ENCODE measurements around the gene IFT43.

IFT43 gene

GRCh38 chr14:76096257-76096656 lies 110.7 kb downstream of the IFT43 start:
- TF ChIP-seq SIN3A (IDR thresholded peaks at IDR 0.05; ENCODE audit: borderline replicate concordance, insufficient read depth, low read length) (no peak), POLR2AphosphoS5 (IDR thresholded peaks at IDR 0.05; ENCODE audit: low read depth, low read length) (no peak), FOXP2 (optimal IDR thresholded peaks at IDR 0.05; ENCODE audit: borderline replicate concordance, extremely low read depth, extremely low read length, insufficient read depth) (no peak), TAF1 (IDR thresholded peaks at IDR 0.05; ENCODE audit: borderline replicate concordance, insufficient read depth, low read length) (no peak)
- TF ChIP-seq, protein P1, sequence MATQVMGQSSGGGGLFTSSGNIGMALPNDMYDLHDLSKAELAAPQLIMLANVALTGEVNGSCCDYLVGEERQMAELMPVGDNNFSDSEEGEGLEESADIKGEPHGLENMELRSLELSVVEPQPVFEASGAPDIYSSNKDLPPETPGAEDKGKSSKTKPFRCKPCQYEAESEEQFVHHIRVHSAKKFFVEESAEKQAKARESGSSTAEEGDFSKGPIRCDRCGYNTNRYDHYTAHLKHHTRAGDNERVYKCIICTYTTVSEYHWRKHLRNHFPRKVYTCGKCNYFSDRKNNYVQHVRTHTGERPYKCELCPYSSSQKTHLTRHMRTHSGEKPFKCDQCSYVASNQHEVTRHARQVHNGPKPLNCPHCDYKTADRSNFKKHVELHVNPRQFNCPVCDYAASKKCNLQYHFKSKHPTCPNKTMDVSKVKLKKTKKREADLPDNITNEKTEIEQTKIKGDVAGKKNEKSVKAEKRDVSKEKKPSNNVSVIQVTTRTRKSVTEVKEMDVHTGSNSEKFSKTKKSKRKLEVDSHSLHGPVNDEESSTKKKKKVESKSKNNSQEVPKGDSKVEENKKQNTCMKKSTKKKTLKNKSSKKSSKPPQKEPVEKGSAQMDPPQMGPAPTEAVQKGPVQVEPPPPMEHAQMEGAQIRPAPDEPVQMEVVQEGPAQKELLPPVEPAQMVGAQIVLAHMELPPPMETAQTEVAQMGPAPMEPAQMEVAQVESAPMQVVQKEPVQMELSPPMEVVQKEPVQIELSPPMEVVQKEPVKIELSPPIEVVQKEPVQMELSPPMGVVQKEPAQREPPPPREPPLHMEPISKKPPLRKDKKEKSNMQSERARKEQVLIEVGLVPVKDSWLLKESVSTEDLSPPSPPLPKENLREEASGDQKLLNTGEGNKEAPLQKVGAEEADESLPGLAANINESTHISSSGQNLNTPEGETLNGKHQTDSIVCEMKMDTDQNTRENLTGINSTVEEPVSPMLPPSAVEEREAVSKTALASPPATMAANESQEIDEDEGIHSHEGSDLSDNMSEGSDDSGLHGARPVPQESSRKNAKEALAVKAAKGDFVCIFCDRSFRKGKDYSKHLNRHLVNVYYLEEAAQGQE (IDR thresholded peaks at IDR 0.05; ENCODE audit: insufficient read depth in 1 of 2, low read depth in 2 of 2, low read length in 2 of 2) = no peak

GRCh38 chr14:76097547-76097946 lies 112.0 kb downstream of the IFT43 start:
- TF ChIP-seq TAF1 (IDR thresholded peaks at IDR 0.05; ENCODE audit: borderline replicate concordance, insufficient read depth, low read length) = no peak
- TF ChIP-seq FOXP2 (optimal IDR thresholded peaks at IDR 0.05; ENCODE audit: borderline replicate concordance, extremely low read depth, extremely low read length, insufficient read depth) = no peak
- no peak for TF ChIP-seq SIN3A (IDR thresholded peaks at IDR 0.05; ENCODE audit: borderline replicate concordance, insufficient read depth, low read length)
- TF ChIP-seq, protein P1 (IDR thresholded peaks at IDR 0.05; ENCODE audit: insufficient read depth in 1 of 2, low read depth in 2 of 2, low read length in 2 of 2) = no peak
- TF ChIP-seq POLR2AphosphoS5 (IDR thresholded peaks at IDR 0.05; ENCODE audit: low read depth, low read length) = no peak

GRCh38 chr14:76098047-76098446 lies 112.5 kb downstream of the IFT43 start:
- TF ChIP-seq FOXP2 (optimal IDR thresholded peaks at IDR 0.05; ENCODE audit: borderline replicate concordance, extremely low read depth, extremely low read length, insufficient read depth) (no peak), TAF1 (IDR thresholded peaks at IDR 0.05; ENCODE audit: borderline replicate concordance, insufficient read depth, low read length) (no peak), POLR2AphosphoS5 (IDR thresholded peaks at IDR 0.05; ENCODE audit: low read depth, low read length) (no peak), SIN3A (IDR thresholded peaks at IDR 0.05; ENCODE audit: borderline replicate concordance, insufficient read depth, low read length) (no peak)
- TF ChIP-seq, protein P1 (IDR thresholded peaks at IDR 0.05; ENCODE audit: insufficient read depth in 1 of 2, low read depth in 2 of 2, low read length in 2 of 2) = no peak

DNA sequence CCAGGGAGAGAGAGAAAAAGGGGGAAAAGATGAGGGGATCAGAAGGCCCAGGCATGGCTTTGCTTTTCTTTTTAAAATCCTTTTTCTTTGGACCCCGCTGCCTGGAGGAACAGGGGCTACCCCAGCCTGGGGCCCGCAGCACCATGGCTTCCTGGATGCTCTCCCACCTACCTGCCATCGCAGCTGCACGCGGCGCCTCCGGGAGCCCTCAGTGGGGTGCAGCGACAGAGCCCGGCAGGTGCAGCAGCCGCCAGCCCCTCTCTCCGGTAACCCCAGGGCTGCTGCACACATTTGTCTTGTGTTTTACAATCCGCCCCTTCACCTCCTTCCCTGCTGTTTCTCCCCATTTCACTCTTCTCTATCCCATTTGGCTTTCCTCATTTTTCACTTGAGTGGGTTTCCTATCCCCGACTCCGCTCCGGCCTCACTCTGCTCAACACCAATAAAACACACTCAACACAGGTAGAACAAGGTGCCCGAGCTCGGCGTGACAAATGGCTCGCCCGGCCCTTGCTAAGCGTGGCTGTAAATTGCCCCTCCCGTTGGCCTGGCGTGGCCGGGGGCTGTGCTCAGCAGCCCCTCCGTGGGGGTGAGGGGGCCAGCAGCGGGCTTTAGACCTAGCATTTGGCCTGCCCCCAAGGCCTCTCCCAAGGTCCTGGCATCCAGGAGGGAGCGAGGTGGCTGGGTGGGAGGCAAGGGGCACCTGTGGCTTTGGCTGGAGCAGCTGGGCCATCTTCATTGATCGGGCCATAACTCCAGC lies 113.5 kb downstream of the IFT43 start:
- TF ChIP-seq FOXP2 (optimal IDR thresholded peaks at IDR 0.05; ENCODE audit: borderline replicate concordance, extremely low read depth, extremely low read length, insufficient read depth) = no peak
- TF ChIP-seq SIN3A (IDR thresholded peaks at IDR 0.05; ENCODE audit: borderline replicate concordance, insufficient read depth, low read length) = no peak
- TF ChIP-seq, protein P1 (IDR thresholded peaks at IDR 0.05; ENCODE audit: insufficient read depth in 1 of 2, low read depth in 2 of 2, low read length in 2 of 2) = no peak
- no peak for TF ChIP-seq POLR2AphosphoS5 (IDR thresholded peaks at IDR 0.05; ENCODE audit: low read depth, low read length)
- no peak for TF ChIP-seq TAF1 (IDR thresholded peaks at IDR 0.05; ENCODE audit: borderline replicate concordance, insufficient read depth, low read length)

Data from PFSK-1 (cell line).